ENCODE measurements around the gene TRIM6.
"Not testable (repeated sequence)": the region's sequence is repeated elsewhere in the genome, so short reads cannot be mapped to it uniquely, and the experiment has no call there.

The TRIM6 gene

GRCh38 chr11:5589906-5590305 lies 6.5 kb upstream of the TRIM6 start:
- not testable (repeated sequence) for H3K4me3 Mint-ChIP-seq; H3K4me1 Mint-ChIP-seq (ENCODE audit: low read depth); H3K27ac Mint-ChIP-seq; H3K27me3 Mint-ChIP-seq (ENCODE audit: low read depth); H3K9me3 Mint-ChIP-seq; H3K36me3 Mint-ChIP-seq (ENCODE audit: low read depth)

GRCh38 chr11:5591613-5592012 lies 4.8 kb upstream of the TRIM6 start:
- no peak overlapping the region for H3K4me3 Mint-ChIP-seq
- H3K9me3 Mint-ChIP-seq, result no peaks in the 10 kb centered on the region
- H3K4me1 Mint-ChIP-seq (ENCODE audit: low read depth), result peaks cover 1% of the 10 kb centered on the region
- H3K27ac Mint-ChIP-seq, result no peak overlapping the region
- H3K36me3 Mint-ChIP-seq (ENCODE audit: low read depth), result no peaks in the 10 kb centered on the region
- no peaks in the 10 kb centered on the region for H3K27me3 Mint-ChIP-seq (ENCODE audit: low read depth)

GRCh38 chr11:5592615-5593014 lies 3.8 kb upstream of the TRIM6 start:
- H3K36me3 Mint-ChIP-seq (ENCODE audit: low read depth), result no peaks in the 10 kb centered on the region
- H3K4me3 Mint-ChIP-seq, result no peak overlapping the region
- H3K4me1 Mint-ChIP-seq (ENCODE audit: low read depth), result peaks cover 6% of the 10 kb centered on the region
- no peak overlapping the region for H3K27ac Mint-ChIP-seq
- no peaks in the 10 kb centered on the region for H3K9me3 Mint-ChIP-seq
- H3K27me3 Mint-ChIP-seq (ENCODE audit: low read depth), result no peaks in the 10 kb centered on the region

GRCh38 chr11:5593146-5593545 lies 3.3 kb upstream of the TRIM6 start:
- no peaks in the 10 kb centered on the region for H3K27me3 Mint-ChIP-seq (ENCODE audit: low read depth)
- no peaks in the 10 kb centered on the region for H3K9me3 Mint-ChIP-seq
- no peaks in the 10 kb centered on the region for H3K36me3 Mint-ChIP-seq (ENCODE audit: low read depth)
- H3K4me3 Mint-ChIP-seq, result no peak overlapping the region
- no peak overlapping the region for H3K27ac Mint-ChIP-seq
- H3K4me1 Mint-ChIP-seq (ENCODE audit: low read depth), result peaks cover 6% of the 10 kb centered on the region

- no peaks in the 10 kb centered on the region for H3K9me3 Mint-ChIP-seq
- no peak overlapping the region for H3K4me3 Mint-ChIP-seq
- H3K27me3 Mint-ChIP-seq (ENCODE audit: low read depth), result no peaks in the 10 kb centered on the region
- H3K27ac Mint-ChIP-seq, result no peak overlapping the region
- H3K36me3 Mint-ChIP-seq (ENCODE audit: low read depth), result no peaks in the 10 kb centered on the region
- peaks cover 6% of the 10 kb centered on the region for H3K4me1 Mint-ChIP-seq (ENCODE audit: low read depth)
Measured at GRCh38 chr11:5597953-5598352, 1.5 kb downstream of the TRIM6 start.

- Mint-ChIP-seq H3K4me3 (no peak overlapping the region), H3K36me3 (ENCODE audit: low read depth) (no peaks in the 10 kb centered on the region), H3K4me1 (ENCODE audit: low read depth) (peaks cover 6% of the 10 kb centered on the region), H3K27me3 (ENCODE audit: low read depth) (no peaks in the 10 kb centered on the region), H3K9me3 (no peaks in the 10 kb centered on the region), H3K27ac (no peak overlapping the region)
Measured at GRCh38 chr11:5600374-5600851, 4.0 kb downstream of the TRIM6 start.

- H3K9me3 Mint-ChIP-seq; H3K4me3 Mint-ChIP-seq; H3K36me3 Mint-ChIP-seq (ENCODE audit: low read depth); H3K27ac Mint-ChIP-seq; H3K4me1 Mint-ChIP-seq (ENCODE audit: low read depth); H3K27me3 Mint-ChIP-seq (ENCODE audit: low read depth): not testable (repeated sequence)
Measured at GRCh38 chr11:5602791-5603190, 6.4 kb downstream of the TRIM6 start.

- H3K36me3 Mint-ChIP-seq (ENCODE audit: low read depth), result no peaks in the 10 kb centered on the region
- no peaks in the 10 kb centered on the region for H3K9me3 Mint-ChIP-seq
- no peak overlapping the region for H3K4me3 Mint-ChIP-seq
- no peaks in the 10 kb centered on the region for H3K4me1 Mint-ChIP-seq (ENCODE audit: low read depth)
- no peaks in the 10 kb centered on the region for H3K27me3 Mint-ChIP-seq (ENCODE audit: low read depth)
- no peak overlapping the region for H3K27ac Mint-ChIP-seq
Measured at GRCh38 chr11:5603326-5603725, 6.9 kb downstream of the TRIM6 start.

GRCh38 chr11:5604896-5605295 lies 8.5 kb downstream of the TRIM6 start:
- no peaks in the 10 kb centered on the region for H3K4me1 Mint-ChIP-seq (ENCODE audit: low read depth)
- H3K27ac Mint-ChIP-seq, result no peak overlapping the region
- H3K36me3 Mint-ChIP-seq (ENCODE audit: low read depth), result no peaks in the 10 kb centered on the region
- H3K9me3 Mint-ChIP-seq, result no peaks in the 10 kb centered on the region
- H3K27me3 Mint-ChIP-seq (ENCODE audit: low read depth), result no peaks in the 10 kb centered on the region
- no peak overlapping the region for H3K4me3 Mint-ChIP-seq

- Mint-ChIP-seq H3K4me3 (no peak overlapping the region), H3K4me1 (ENCODE audit: low read depth) (peaks cover 5% of the 10 kb centered on the region), H3K9me3 (no peaks in the 10 kb centered on the region), H3K27ac (no peak overlapping the region), H3K27me3 (ENCODE audit: low read depth) (no peaks in the 10 kb centered on the region), H3K36me3 (ENCODE audit: low read depth) (no peaks in the 10 kb centered on the region)
Measured at GRCh38 chr11:5605849-5606248, 9.4 kb downstream of the TRIM6 start.

GRCh38 chr11:5608808-5609207 lies 12.4 kb downstream of the TRIM6 start:
- Mint-ChIP-seq H3K27ac (no peak overlapping the region), H3K9me3 (no peaks in the 10 kb centered on the region), H3K27me3 (ENCODE audit: low read depth) (peaks cover 5% of the 10 kb centered on the region)

GRCh38 chr11:5610446-5610845 lies 14.0 kb downstream of the TRIM6 start:
- no peak overlapping the region for H3K27ac Mint-ChIP-seq
- no peaks in the 10 kb centered on the region for H3K9me3 Mint-ChIP-seq
- peaks cover 5% of the 10 kb centered on the region for H3K4me1 Mint-ChIP-seq (ENCODE audit: low read depth)
- H3K27me3 Mint-ChIP-seq (ENCODE audit: low read depth), result peaks cover 5% of the 10 kb centered on the region
- H3K36me3 Mint-ChIP-seq (ENCODE audit: low read depth), result no peaks in the 10 kb centered on the region
- no peak overlapping the region for H3K4me3 Mint-ChIP-seq

More at GRCh38 chr11:5608808-5609207, 12.4 kb downstream of the TRIM6 start:
- H3K4me3 Mint-ChIP-seq, result no peak overlapping the region
- no peaks in the 10 kb centered on the region for H3K36me3 Mint-ChIP-seq (ENCODE audit: low read depth)
- peaks cover 5% of the 10 kb centered on the region for H3K4me1 Mint-ChIP-seq (ENCODE audit: low read depth)

GRCh38 chr11:5611627-5612026 lies 15.2 kb downstream of the TRIM6 start:
- H3K4me1 Mint-ChIP-seq (ENCODE audit: low read depth), result peaks cover 5% of the 10 kb centered on the region
- no peak overlapping the region for H3K27ac Mint-ChIP-seq
- H3K9me3 Mint-ChIP-seq, result no peaks in the 10 kb centered on the region
- H3K27me3 Mint-ChIP-seq (ENCODE audit: low read depth), result peaks cover 5% of the 10 kb centered on the region
- H3K36me3 Mint-ChIP-seq (ENCODE audit: low read depth), result no peaks in the 10 kb centered on the region
- H3K4me3 Mint-ChIP-seq, result no peak overlapping the region

- H3K4me3 Mint-ChIP-seq, result no peak overlapping the region
- H3K9me3 Mint-ChIP-seq, result no peaks in the 10 kb centered on the region
- H3K27me3 Mint-ChIP-seq (ENCODE audit: low read depth), result no peaks in the 10 kb centered on the region
- H3K4me1 Mint-ChIP-seq (ENCODE audit: low read depth), result peaks cover 8% of the 10 kb centered on the region
- H3K27ac Mint-ChIP-seq, result no peak overlapping the region
- peaks cover 3% of the 10 kb centered on the region for H3K36me3 Mint-ChIP-seq (ENCODE audit: low read depth)
Measured at GRCh38 chr11:5618807-5619206, 22.4 kb downstream of the TRIM6 start.

- no peaks in the 10 kb centered on the region for H3K9me3 Mint-ChIP-seq
- no peak overlapping the region for H3K27ac Mint-ChIP-seq
- peaks cover 17% of the 10 kb centered on the region for H3K4me1 Mint-ChIP-seq (ENCODE audit: low read depth)
- H3K36me3 Mint-ChIP-seq (ENCODE audit: low read depth), result peaks cover 3% of the 10 kb centered on the region
- no peaks in the 10 kb centered on the region for H3K27me3 Mint-ChIP-seq (ENCODE audit: low read depth)
- no peak overlapping the region for H3K4me3 Mint-ChIP-seq
Measured at GRCh38 chr11:5620651-5621521, 24.4 kb downstream of the TRIM6 start.

Data from T-helper 1 cell treated with Interleukin-12 subunit alpha and Interleukin-12 subunit beta and Interleukin-4 antibody, amounts not matched to agents 30 μg/mL and 1 μg/mL, for 36 hours (primary cell).